OCI-LY1 (cell line): Measurements from ENCODE around the gene DNAJC15.

Source experiments
- CTCF ChIP-seq: fragments of 200-600 bp; sonication (generic), shearing (Covaris generic); IDR thresholded peaks from 2 replicates; pipeline ENCODE4 v1.5.1; 2017; ENCODE audit warnings: mild to moderate bottlenecking, antibody characterized with exemption, low read length, moderate library complexity, mixed read lengths
- EZH2 ChIP-seq: fragments of 200-600 bp; sonication (generic), shearing (Covaris generic); IDR thresholded peaks from 2 replicates; pipeline ENCODE4 v1.8.0; 2017; ENCODE audit warnings: borderline replicate concordance, mixed run types, mild to moderate bottlenecking, antibody characterized with exemption, low read length, moderate library complexity, mixed read lengths

- TF ChIP-seq CTCF (no peak), EZH2 (no peak)
Measured at GRCh38 chr13:43039966-43040365, 16.6 kb downstream of the DNAJC15 start.
